NB4 (cell line): ENCODE data around the gene LAMC2.

Experiments
- MYC ChIP-seq: IDR thresholded peaks from 2 replicates; pipeline ENCODE4 v1.6.1; 2011; ENCODE audit warnings: low read depth, low read length
- POLR2A ChIP-seq: IDR thresholded peaks from 2 replicates; pipeline ENCODE4 v1.6.1; 2011; ENCODE audit warnings: mild to moderate bottlenecking; ENCODE audit not compliant: insufficient read length; ENCODE audit errors: extremely low read depth
- TF ChIP-seq, protein P1 (sequence below): IDR thresholded peaks from one replicate; pipeline ENCODE4 v1.5.1; 2012; ENCODE audit warnings: low read depth, low read length

DNA sequence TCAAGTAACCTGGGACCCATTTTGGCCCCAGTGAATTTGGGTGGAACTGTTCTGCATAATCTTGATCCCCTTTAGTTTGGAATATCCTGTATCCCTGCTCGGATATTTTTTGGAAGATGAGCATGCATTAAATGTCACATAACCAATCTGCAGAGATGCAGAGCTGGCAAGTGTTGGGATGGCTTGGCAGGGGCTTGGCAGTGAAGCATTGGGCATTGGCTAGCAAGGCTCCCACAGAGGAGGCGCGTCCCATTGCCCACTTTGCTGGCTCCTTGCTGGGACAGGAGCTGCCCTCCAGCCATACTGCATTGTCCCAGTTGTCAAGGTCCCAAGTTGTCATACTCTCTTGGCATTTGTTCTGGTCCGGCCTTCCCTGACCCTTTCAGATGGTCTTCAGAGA, 29.9 kb downstream of the LAMC2 start:
- TF ChIP-seq, protein P1, sequence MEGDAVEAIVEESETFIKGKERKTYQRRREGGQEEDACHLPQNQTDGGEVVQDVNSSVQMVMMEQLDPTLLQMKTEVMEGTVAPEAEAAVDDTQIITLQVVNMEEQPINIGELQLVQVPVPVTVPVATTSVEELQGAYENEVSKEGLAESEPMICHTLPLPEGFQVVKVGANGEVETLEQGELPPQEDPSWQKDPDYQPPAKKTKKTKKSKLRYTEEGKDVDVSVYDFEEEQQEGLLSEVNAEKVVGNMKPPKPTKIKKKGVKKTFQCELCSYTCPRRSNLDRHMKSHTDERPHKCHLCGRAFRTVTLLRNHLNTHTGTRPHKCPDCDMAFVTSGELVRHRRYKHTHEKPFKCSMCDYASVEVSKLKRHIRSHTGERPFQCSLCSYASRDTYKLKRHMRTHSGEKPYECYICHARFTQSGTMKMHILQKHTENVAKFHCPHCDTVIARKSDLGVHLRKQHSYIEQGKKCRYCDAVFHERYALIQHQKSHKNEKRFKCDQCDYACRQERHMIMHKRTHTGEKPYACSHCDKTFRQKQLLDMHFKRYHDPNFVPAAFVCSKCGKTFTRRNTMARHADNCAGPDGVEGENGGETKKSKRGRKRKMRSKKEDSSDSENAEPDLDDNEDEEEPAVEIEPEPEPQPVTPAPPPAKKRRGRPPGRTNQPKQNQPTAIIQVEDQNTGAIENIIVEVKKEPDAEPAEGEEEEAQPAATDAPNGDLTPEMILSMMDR = no peak
- no peak for TF ChIP-seq POLR2A
- TF ChIP-seq MYC = no peak
